GM10248 (cell line): ENCODE results near the gene PDLIM5.

Experiments used
- CTCF ChIA-PET: fragments of 300-600 bp; sonication (Branson Sonifier 250); formaldehyde crosslinking; extraction: SDS; loops from one replicate; lab custom pipeline; 2021; ENCODE audit warnings: antibody characterized with exemption; lab: Yijun Ruan, JAX
- POLR2A ChIA-PET: fragments of 350-650 bp; sonication (Branson Sonifier 250); formaldehyde crosslinking; extraction: SDS; loops from one replicate; lab custom pipeline; 2020; ENCODE audit warnings: antibody characterized with exemption; lab: Yijun Ruan, JAX
- DNase-seq: peaks from one replicate; pipeline ENCODE4 v3.0.0; 2012; ENCODE audit errors: extremely low spot score
- TF ChIP-seq, protein P1 (sequence below): IDR thresholded peaks from 2 replicates; pipeline ENCODE4 v1.5.1; 2012; ENCODE audit warnings: mild to moderate bottlenecking, low read depth; ENCODE audit errors: extremely low read depth, missing control alignments, control extremely low read depth

Gene PDLIM5

DNA sequence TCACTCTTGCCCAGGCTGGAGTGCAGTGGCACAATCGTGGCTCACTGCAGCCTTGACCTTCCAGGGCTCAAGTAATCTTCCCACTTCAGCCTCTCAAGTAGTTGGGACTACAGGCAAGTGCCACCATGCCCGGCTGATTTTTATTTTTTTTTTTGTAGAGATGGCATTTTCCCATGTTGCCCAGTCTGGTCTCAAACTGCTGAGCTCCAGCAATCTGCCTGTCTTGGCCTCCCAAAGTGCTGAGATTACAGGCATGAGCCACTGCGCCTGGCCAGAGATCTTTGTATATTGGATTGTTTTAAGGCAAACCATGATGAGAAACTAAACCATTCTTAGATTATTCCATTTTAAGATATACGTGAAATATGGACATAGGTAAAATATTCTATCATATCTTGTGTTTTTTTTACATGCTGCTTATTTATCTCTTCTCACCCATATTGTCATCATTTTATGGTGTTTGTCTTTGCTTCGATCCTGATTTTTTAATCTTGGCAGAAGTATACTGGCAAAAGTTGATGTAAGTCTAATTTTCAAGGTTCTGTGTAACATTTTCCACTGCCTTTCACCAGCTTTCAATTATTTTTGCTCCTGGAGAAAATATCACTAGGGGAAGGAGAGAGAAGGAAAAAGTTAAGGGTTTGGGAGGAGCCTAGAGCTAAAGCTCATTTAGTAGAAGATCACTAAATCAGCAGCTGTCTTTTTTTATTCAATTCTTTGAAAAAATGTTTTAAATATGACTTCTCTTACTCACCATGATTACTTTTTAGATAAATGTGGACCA lies 27.8 kb downstream of the PDLIM5 start:
- POLR2A ChIA-PET, result no interaction called here
- TF ChIP-seq, protein P1, sequence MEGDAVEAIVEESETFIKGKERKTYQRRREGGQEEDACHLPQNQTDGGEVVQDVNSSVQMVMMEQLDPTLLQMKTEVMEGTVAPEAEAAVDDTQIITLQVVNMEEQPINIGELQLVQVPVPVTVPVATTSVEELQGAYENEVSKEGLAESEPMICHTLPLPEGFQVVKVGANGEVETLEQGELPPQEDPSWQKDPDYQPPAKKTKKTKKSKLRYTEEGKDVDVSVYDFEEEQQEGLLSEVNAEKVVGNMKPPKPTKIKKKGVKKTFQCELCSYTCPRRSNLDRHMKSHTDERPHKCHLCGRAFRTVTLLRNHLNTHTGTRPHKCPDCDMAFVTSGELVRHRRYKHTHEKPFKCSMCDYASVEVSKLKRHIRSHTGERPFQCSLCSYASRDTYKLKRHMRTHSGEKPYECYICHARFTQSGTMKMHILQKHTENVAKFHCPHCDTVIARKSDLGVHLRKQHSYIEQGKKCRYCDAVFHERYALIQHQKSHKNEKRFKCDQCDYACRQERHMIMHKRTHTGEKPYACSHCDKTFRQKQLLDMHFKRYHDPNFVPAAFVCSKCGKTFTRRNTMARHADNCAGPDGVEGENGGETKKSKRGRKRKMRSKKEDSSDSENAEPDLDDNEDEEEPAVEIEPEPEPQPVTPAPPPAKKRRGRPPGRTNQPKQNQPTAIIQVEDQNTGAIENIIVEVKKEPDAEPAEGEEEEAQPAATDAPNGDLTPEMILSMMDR, result no peak
- DNase-seq, result no peak
- CTCF ChIA-PET, result no interaction called here

DNA sequence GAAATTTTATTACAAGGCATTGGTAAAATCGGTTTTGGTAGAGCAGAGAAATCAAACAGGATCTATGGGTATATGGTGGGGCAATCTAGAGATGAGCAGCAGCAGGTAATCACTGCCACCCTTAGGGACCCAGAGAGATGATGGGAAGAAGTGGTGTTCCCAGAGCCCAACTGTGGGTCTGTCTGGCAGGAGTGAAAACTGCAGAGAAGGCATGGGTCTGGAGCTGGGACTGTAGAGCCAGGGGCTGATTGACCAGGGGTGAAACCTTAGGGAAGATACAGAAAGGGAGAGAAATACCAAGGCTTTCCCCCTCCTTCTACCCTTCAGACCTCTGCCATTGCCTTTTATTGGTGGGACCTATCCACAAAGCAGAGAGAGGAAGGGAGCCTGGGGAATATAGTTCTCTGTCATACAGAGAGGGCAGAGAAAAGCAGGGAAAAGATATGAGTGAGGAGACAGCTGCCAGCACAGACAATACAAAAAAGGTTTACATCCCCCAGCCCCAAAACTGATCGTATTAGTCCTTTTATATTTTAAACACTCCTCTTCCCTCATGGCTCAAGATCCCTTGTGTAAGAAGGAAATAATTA lies 28.7 kb downstream of the PDLIM5 start:
- TF ChIP-seq, protein P1, result no peak
- POLR2A ChIA-PET, result no interaction called here
- no peak for DNase-seq
- CTCF ChIA-PET, result interaction anchor here (1.3 kb wide), 1 partner anchor 17 kb away, joined by 3 read pairs; no protein-coding TSS in a partner anchor

DNA sequence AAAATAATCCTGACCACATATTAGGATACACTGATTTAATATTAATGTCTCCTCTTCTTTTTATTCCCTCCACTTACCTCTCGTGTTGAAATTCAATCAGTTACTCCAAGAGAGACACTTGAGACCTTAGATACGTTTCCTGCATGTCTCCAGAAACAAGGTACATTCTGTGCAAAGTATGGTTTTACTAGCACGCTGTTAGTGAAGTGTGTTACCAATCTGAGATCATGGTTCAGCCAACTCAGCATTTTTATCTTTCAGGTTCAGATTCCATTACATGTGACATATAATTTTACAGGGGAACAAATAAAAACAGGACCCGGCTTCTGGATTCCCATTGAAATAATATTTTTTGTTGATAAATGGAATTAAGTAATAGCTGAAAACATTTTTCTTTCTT lies 32.2 kb downstream of the PDLIM5 start:
- TF ChIP-seq, protein P1, result no peak
- no peak for DNase-seq
- ChIA-PET CTCF (no interaction called here), POLR2A (no interaction called here)

DNA sequence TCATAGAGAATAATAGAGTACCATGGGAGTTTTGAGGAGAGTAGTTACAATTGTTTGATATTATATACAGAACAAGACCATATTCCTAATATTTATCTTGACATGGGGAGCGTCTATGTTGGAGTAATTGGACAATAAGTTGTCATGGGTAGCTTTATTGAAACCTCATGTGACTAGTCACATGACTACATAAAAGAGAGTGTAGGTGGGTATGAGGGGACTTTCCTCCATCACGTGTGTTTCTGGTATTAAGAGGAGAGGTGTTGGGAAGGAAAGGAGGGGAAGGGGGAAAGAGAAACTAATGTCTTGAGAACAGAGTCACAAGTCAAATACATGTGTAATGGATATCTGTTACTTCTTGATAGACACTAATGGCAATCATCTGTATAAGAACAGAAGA lies 33.1 kb downstream of the PDLIM5 start:
- ChIA-PET CTCF (interaction anchor here (3.2 kb wide), 1 partner anchor 17 kb away, joined by 9 read pairs; no protein-coding TSS in a partner anchor), POLR2A (no interaction called here)
- no peak for DNase-seq
- TF ChIP-seq, protein P1, result no peak

DNA sequence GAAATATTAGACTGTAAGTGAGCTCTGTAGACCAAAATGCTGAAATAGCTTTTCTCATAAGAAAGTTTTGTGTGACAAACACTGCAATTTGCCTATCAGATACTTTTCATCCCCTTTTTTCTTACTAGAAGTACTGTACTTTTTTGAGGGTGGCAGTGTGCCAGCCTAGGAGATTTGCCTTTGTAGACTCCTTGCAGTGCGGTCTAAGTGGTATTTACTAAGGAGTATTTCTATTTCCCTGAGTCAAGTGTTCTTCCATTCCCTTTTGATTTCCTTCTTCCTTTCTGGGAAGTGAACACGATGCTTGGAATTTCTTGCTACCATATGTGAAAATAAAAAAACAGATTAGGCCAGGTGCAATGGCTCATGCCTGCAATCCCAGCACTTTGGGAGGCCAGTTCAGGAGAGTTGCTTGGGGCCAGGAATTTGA lies 34.6 kb downstream of the PDLIM5 start:
- ChIA-PET POLR2A (no interaction called here), CTCF (interaction anchor here (3.2 kb wide), 1 partner anchor 16 kb away, joined by 9 read pairs; no protein-coding TSS in a partner anchor)
- DNase-seq, result no peak
- TF ChIP-seq, protein P1, result no peak

DNA sequence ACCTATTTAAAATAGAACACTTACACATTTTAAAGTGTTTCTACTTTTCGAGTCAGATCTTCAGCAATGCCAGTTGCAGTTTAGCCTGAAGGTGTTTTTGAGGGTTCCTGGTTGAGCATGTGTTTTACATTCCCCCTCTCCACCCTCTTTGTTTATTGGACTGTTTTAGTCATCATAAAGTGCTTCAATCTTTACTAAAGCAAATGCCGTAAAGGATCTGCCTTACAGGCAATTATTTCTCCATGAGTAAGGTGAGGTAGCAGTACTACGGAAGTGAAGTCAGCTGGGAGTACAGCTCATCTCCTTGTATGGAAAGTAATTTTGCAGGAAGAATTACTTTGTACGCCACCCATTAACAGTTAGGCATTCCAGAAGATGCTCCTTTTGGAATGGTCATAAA lies 36.9 kb downstream of the PDLIM5 start:
- POLR2A ChIA-PET, result no interaction called here
- DNase-seq, result no peak
- TF ChIP-seq, protein P1, result no peak
- CTCF ChIA-PET, result no interaction called here
